GM19238 (cell line): ENCODE measurements around the gene YIPF7.

Experiments used
- DNase-seq: peaks from one replicate; pipeline ENCODE4 v3.0.0; 2011; ENCODE audit warnings: low spot score; ENCODE audit not compliant: insufficient read length

The YIPF7 gene

DNA sequence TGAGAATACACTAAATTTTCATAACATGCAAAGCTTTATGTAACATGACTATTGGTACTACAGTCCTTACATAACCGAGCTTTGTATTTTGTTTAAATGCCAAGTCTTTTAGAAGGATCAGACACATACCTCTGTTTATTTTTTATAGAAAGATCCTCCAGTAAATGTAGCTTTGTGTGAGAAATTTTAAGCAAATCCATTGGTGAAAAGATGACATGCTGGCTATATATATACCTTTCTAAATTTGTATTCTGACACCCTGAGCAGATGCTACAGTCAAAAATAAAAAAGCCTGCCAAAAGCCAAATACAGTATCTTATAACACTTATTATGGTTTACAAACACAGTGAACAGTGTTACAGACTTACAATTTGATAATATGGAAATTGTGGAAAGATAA, at the start of gene YIPF7:
Gene YIPF7 (minus strand): TSS at position 201 of the 400 bp plus-strand sequence. CDS start 1,525 bp downstream, outside the sequence.
- no peak for DNase-seq

DNA sequence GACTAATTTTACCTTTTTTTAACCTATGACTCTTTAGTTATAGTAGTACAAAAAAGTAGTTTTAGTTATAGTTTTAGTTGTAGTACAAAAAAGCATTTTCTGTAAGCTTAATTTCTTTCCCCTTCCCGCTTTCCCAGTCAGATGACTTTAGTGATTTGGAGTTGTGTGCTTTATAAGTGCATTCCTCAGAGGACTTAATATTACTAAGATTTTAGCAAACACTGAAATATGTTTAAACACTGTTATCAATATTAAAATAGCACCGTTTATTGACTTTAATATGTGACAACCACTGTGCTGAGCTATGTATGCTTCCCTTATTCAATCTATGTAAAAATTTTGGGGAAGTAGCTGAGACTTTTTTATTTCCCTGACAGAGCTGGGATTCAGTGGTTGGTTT, 49.6 kb upstream of the YIPF7 start:
- no peak for DNase-seq

DNA sequence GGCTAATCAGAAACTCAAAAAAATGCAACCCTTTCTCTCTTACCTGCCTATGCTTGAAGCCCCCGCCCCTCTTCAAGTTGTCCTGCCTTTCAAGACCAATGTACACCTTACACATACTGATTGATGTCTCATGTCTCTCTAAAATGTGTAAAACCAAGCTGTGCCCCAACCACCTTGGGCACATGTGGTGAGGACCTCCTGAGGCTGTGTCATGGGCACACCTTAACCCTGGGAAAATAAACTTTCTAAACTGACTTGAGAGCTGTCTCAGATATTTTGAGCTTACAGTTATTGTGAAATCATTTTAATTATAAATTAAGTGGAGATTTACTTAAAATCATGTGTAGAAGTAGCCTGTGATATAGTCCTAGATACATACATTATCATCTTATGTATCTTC, 49.0 kb upstream of the YIPF7 start:
- DNase-seq, result no peak

DNA sequence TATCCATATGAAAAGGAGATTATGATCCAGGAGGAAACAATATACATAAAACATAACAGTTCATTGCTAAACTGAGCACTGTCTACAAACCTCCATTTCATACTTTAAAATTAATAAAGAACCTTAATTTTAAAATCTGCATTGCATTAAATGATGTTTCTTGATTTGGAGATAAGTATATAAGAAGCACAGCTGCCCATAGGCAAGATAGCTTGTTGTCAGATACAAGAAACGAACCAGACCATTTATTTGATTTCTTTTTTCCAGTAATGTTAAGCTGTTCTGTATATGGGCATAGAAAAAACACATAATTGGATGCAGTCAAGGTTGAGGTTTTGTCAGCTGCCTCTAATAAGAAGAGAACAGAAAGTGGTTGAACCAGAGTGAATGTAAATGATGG, 33.2 kb upstream of the YIPF7 start:
- DNase-seq, result no peak

DNA sequence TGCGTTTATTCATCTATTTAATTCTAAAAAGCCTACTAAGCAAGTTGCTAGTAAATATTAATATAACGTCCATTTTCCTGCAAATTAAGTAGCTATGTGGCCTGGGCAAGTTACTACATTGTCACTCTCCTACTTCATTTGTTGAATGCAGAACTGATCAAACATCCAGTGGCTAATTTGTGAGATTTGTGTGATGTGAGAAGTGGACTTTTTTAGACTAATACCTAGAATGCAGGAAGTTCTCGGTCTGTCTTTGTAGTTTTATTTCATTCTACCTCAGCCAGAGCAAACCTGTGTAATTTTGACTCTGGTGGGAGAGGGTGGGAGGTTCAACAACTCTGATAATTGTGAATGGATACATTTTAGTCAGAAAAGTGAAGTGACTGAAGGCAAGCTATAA, 27.6 kb upstream of the YIPF7 start:
- no peak for DNase-seq

DNA sequence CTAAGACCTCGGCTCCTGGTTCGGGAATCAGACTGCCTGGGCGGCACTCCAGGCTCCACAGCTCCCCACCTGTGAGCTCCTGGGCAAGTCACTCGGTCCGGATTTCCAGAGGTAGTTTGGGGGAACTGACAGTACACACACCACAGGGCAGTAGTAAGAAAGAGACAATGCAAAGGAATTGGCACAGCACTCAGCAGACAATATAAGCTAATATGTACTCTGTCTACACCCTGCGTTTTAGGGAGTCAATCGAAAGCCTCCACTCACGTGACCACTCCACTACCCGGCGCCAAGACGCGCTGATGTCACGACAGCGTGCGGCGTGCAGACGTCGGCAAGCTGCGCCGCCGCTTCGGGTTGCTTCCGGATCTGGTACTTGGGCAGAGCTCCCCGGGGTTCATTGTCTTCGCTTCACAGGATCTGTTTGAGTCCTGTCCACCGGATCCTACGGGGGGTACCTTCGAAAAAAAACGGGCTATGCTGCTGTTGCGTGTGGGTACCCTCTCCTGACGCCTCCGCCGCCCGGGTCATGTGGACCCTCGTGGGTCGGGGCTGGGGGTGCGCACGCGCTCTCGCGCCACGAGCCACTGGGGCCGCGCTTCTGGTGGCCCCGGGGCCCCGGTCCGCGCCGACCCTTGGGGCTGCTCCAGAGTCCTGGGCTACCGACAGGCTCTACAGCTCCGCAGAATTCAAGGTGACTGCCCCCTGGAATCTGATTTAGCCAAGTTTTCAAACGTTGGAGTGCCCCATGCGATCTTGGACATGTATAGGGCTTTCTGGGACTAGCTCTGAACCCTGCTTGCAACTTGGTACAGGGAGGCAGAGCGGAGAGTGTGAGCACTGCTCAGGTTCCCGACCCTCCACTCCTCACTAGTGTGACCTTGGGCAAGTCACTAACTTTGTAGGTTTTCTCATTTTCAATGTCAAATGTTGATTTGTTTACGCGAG, 26.9 kb upstream of the YIPF7 start, which contains the start of gene GUF1:
Gene GUF1 (plus strand): TSS at position 327 of the 948 bp plus-strand sequence. CDS start 203 bp downstream, at position 530.
- DNase-seq, result peak; percentile 70

DNA sequence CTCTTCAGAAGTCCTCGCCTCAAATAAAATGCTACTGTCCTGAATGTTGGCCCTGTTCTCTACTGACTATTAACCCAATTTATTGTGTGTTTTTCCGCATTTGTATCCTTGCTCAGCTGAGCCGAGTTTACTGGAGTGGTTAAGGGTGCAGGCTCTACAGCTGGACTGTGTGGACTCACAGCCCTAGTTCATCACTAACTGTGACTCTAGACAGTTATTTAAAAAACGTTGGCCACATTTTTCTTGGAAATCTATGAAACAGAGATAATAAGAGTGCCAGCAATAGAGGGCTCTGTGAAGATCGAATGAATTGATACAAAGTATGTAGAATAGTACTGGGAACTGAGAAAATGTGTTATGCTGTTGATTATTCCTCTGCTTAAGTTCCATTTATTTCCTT, 23.9 kb upstream of the YIPF7 start:
- DNase-seq, result no peak

DNA sequence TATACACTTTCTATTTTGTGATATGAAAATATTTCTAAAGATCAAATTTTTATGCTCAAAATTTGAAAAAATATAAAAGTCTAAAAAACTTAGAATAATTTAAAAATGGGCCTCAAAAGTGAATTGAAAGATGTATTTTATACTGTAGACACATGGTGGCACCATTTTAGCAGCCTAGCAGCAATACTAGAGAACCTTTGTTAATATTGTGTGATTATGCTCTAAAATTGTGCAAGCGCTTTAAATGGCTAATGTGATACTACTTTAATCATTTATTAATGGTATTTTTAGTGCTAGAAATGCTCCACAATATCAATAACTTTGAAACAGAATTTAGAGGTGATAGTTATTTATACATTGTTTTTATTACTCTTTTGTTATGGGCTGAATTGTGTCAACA, 23.0 kb upstream of the YIPF7 start:
- no peak for DNase-seq

DNA sequence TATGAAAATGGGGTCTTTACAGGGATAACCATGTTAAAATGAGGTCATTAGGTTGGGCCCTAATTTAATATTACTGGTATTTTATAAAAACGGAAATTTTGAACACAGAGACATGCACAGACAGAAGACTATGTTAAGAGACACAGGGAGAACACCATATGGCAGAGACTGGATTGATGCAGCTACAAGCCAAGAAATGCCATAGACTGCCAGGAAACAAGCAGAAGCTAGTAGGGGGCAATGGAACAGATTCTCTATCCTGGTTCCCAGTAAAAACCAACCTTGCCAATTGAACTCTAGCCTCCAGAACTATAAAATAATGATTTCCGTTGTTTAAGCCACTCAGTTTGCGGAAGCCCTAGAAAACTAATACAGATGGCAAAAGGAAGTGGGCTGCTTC, 20.2 kb upstream of the YIPF7 start:
- DNase-seq, result no peak

DNA sequence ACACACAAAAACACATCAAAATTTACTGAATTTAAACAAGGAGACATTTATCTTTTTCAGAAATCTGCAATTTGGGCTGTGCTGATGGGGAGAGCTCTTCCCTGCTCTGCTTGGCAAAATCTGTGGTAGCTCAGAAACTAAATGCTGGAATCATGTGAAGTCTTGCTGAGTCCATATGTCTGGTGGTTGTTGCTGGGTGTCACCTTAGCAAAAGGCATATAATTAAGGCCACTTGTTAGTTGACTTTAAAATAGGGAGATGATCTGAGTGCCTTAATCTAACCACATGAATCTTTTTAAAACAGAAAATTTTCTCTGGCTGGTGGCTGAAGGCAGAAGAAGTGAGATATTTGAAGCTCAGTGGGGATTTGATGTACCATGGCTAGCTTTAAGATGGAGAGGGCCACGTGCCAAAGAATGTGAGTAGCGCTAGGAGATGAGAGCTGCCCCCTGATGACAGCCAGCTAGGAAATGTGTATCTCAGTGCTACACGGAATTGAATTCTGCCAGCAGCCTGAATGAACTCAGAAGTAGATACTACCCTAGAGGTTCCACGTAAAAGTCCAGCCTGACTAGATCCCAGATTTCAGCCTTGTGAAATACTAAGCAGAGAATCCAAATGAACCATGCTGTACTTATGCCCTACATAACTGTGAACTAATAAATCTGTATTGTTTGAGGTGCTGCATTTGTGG, 19.2 kb upstream of the YIPF7 start:
- no peak for DNase-seq

DNA sequence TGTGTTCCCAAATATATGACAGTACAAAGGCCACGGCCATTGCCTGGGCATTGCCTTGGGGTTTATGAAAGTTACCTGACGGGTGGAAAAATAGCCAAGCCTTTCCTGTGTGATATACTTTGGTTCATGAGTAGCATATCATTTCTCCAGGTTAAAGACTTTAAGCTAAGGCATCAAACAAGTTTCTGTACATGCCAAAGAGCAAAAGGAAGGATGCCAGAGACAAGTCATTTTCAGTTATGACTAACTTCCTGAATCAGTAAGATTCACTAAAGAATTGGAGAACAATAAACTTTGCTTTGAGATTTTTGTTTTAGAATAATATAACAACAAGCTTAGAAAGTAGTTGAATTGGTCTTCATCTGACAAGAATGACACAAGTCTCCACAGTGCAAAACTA, 17.1 kb upstream of the YIPF7 start:
- no peak for DNase-seq

DNA sequence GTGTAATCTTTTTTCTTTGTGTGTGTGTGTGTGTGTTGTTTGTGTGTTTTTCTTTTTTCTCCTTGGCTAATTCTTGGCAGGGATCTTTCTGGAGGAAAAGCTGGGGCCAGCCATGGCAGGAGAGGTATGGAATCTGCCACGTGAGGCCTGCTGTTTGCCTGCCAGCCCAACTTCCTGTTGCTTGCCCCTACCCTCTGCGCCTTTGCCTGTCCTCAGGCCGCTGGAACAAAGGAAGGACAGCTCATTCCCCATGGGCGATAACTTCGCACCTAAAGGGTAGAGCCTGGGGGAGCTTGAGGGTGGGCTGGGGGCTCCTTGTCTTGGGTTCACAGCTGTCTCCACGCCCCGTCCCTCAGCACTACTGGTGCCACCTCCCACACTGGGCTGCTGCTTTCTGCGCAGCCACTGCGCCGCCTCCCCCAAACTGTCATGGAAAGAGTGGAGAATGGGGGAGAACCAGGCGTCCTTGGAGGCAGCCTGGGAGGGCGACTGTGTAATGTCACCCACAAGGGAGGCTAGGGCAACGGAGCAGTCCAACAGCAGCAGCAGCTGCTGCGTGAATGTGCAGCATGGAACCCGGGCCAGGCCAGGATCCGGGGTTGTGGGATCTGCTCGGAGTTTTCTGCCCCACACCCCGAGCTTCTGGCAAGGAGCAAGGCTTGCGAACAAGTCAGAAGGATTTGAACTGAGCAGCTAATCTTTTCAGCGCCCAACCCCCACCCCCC, 12.3 kb upstream of the YIPF7 start:
- no peak for DNase-seq

DNA sequence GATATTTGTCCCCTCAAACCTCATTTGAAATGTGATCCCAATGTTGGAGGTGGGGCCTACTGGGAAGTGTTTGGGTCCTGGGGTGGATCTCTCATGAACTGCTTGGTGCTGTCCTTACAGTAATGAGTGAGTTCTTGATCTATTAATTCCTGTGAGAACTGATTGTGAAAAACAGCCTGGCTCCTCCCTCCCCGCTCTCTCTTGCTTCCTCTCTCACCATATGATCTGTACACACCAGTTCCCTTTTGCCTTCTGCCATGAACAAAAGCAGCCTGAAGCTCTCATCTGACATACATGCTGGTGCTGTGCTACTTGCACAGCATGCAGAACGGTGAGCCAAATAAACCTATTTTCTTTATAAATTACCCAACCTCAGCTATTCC, 11.2 kb upstream of the YIPF7 start:
- no peak for DNase-seq

DNA sequence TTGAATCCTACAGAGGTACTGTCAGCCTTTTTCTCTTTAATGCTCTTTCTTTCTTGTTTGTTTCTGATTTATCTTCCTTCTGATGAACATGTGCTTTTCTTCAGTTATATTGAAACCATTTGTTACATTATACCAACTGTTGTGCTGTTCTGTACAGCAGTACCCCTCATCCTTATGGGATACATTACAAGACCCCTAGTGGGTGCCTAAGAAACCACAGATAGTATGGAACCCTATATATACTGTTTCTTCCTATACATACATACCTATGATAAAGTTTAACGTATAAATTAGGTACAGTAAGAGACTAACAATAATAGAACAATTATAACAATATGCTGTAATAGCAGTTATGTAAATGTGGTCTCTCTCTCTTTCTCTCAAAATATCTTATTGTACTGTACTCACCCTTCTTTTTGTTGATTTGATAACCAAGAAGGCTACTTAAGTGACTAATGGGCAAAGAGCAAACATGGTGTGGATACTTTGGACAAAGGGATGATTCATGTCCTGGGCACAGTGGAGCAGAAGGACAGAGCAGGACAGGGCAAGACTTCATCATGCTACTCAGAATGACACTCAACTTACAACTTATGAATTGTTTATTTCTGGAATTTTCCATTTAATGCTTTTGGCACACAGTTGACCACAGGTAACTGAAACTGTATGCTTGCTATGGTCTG, 10.7 kb upstream of the YIPF7 start:
- no peak for DNase-seq

DNA sequence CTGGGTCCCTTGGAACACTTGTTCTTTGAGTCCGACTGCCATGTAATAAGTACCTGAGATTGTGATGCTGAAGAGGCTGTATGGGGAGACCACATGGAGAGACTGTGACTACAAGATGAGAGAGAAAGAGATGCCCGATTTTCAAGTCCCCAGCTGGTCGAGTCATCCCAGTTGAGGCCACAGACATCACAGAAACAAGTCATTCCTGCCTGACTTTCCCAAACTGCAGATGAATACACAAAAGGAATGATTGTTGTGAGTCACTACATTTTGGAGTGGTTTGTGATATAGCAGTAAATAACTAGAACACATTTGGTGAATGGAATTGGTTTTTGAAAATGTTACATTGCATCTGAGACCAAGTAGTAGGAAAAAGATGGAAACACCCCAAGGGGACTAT, 9.0 kb upstream of the YIPF7 start:
- no peak for DNase-seq

DNA sequence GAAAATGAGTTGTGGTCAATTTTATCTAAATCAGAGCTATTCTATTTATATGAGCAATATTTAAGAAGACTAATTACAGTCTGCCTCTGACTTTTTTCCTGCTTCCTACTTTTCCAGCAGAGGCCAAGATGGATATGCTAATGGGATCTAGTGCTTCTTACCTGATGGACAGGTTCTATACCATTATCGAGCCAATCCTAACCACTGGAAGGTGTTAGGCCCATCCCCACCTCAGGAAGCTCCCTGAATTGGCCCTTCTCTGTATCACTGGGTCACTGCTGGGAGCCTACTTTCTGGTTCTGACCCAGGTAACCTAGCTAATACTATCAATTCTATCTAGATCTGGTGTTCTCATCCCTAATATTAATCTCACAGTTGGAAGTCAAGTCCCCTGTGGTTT, 577 bp upstream of the YIPF7 start:
- DNase-seq, result no peak

DNA sequence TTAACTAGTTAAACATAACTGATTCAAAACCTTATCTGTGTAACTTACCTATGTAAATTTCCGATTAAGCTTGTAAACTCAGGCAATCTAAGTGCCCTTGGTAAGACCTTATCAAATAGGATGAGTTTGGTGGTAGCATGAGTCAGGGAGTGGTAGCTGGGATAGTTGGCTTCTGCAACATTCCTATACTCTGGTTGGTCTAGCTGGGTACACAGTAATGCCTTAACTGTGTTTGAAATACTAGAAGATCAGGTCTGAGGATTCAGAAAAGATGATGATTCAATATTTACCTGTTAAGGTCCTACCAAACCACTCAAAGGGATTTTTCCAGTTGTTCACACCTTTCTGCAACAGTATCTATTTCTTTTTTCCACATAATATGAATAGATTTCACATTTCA, 5.3 kb downstream of the YIPF7 start:
- no peak for DNase-seq

DNA sequence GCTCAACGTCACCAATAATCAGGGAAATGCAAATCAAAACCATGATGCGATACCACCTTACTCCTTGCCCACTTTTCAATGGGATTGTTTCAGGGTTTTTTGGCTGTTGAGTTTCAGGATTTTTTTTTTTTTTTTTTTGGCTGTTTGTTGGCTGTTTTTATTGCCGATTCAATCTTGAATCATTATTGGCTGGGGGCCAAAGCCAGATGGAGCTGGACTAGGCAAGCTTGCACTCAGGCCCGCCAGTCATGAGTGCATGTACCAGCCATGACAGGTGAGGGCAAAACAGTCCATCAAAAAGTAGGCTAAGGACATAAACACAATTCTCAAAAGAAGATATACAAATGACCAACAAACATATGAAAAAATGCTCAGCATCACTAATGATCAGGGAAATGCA, 13.3 kb downstream of the YIPF7 start:
- DNase-seq, result no peak

DNA sequence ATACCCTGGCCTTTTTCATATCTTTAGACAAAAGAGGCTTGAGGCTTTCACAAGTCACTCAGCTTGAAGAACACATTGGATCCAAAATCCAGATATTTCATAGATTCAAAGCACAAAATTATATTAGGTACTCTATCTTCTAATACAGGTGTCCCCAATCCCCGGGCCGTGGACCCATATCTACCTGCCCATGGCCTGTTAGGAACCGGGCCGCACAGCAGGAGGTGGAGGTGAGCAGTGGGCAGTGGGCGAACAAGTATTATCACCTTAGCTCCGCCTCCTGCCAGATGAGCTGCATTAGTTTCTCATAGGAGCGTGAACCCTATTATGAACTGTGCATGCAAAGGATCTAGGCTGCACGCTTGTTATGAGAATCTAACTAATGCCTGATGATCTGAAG, 18.7 kb downstream of the YIPF7 start:
- DNase-seq, result no peak

DNA sequence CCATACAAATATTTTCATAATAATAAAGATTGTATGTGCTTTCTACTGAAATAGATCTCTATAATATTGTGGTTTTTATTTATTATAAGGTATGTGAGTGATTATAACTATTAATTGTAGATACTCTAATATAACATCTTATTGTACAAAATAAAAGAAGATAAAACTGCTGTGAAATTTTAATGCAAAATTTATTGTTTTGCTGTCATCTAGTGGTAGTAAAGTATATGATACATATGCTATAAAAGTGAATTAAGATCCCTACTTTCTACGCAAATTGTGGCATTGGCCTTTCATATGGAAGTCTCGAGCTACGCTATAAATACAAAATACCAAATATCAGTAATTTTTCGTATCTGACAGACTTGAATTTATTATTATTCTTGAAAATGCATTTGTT, 19.3 kb downstream of the YIPF7 start:
- DNase-seq, result no peak

DNA sequence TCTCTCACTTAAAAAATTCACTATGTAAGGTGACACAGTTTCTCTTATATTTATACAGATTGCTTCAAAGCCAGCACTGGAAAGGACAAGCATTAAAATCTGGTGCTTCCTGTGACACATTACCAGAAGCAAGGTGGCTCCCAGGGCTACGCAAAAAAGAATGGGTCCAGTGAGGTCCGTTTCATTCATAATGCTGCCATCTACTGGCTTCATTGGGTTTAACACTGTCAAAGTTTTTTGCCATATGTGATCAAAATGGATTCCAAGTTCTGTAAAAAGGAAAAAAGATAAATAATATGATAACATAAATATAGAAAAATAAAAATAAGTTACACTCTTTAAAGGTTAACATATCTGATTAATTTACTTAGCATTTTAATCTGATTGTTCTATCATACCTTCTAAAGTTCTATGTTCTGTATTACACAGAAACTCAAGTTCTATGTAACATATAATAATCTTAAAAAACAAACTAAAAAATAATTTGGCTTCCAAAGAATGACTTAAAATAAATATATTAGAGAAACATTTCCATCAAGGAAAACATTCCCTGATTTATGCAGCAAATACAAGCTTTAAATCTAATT, 22.1 kb downstream of the YIPF7 start:
- peak; percentile 9 for DNase-seq
